Activated T-cell treated with anti-CD3 and anti-CD28 coated beads for 1 hour (primary cell): Measurements from ENCODE around the gene AK5.

Experiments
- DNase-seq: peaks from one replicate; pipeline ENCODE4 v3.0.0-alpha.2; 2020; ENCODE audit warnings: low read depth

AK5 gene

DNA sequence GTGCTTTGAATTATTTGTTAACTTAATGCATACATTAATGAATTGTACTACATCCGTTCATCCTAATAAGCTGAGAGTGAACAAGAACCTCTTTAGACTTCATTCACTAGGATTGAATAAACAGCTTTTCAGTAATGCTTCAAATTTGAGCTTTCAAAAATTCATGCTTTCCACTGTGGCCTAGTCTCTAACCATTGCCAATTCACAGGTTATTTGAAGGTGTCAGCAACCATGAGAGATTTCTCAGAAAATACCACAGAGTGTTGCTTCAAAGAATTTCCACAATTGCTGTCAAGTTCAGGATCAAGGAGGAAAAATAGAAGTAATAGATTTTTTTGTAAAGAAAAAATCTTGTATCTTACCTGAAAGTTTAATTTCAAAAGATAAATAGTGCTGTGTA, 72.7 kb downstream of the AK5 start:
- DNase-seq, result no peak

DNA sequence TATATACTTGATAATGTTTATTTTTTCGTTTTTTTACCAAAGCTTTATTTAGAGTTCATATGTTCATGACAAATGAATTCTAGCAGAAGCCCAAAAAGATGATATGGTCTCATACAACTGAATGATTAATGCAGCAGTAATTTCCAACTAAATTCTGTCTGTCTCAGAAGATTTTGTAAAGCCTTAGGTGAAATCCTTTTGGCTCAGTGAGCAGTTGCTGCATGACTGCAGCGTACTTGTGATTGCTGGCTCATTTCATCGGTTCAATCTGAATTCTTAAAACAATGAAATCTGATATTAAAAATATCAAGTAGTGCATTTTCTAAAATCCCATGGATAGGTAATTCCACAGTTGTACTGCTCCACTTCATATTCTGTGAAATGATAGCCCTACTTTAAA, 73.2 kb downstream of the AK5 start:
- no peak for DNase-seq

DNA sequence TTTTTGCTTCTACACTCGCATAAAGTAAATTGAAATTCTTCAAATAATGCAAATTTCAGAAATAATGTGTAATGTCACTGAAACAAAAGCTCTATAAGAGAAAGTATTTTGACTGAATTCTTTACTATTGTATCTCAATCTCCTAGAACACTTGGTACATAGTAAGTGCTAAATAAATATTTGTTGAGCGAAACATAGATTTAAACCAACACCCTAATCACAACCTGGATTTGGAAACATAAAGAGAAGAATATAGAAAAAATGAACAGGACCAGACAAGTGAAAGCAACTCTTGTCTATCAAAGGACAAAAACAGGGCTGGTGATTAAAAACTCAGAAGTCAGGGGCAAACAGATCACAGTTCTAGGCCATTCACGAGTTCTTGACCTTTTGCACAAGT, 74.3 kb downstream of the AK5 start:
- DNase-seq, result no peak

DNA sequence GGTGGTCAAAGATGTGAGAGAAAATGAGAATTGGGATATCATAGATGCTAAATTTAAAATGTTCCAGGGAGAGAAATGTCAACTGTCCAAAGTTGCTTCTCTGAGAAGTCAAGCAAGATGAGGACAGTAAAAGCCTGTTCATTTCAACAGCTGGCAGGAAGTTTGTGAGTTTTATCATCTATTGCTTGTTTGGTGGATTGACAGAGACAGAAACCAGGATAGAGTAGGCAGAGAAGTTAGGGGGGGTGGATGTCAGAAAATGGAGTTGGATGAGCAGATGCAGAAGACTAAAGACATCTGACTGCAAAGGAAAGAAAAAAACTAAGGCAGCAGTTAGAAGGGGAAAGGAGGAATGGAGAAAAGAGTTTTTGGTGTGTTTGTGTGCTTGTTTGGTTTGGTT, 78.4 kb downstream of the AK5 start:
- DNase-seq, result no peak

DNA sequence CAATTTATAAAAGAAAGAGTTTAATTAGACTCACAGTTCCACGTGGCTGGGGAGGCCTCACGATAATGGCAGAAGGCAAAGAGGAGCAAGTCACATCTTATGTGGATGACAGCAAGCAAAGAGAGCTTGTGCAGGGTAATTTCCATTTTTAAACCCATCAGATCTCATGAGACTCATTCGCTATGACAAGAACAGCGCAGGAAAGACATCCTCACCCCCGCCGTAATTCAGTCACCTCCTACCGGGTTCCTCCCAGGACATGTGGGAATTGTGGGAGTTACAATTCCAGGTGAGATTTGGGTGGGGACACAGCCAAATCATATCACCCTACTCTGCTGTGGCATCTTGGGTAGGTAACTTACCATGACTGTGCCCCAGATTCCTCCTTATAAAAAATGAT, 79.8 kb downstream of the AK5 start:
- DNase-seq, result no peak

DNA sequence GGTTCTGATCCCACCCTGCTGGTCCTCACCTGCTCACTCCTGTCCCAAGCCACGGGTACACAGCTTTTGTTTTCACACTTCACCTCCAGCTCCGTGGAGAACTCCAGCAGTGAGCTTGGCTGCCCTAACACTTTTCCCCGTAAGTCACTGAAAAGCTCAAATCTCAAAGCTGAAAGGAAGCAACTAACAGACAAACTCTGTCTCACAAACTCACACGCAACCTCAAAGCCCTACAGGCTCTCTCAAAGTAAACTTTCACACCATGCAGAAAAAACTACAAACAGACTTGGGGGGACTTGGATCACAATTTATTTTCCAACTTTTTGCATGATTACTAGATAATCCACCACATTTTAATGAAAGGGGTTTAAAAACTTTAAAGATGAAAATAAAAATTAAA, 88.3 kb downstream of the AK5 start:
- no peak for DNase-seq

DNA sequence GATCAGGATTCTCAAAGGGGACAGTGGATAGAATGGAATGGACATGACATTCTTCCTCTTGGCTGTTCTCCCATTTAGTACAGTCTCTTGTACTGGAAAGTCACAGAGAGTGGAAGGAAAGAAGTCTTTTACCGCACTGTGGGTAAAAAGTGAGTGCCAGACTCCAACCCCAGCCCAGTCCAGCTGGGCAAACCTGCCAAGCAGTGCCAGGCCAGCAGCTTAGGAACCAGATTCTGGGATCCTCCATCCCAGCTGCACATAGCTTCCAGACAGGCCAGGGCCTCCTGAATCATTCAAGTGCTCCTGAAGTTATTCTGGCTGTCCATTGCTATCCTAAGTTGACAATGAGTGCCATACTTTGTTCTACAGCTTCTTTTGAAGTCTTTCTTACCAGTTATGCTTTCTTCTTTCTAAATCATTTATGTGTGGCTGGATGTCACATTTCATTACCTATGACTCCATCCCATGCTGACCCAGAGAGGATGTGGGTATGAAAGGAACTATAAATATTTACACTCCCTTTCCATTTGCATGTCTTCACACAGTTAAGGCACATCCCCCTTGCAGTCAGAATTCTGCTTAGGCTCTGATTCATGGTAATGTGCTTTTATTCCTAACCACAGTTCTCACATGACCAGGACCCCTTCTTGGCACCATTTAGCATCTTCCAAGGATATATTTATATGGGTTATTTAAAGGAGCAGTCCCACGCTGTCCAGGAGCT, 88.9 kb downstream of the AK5 start:
- no peak for DNase-seq

DNA sequence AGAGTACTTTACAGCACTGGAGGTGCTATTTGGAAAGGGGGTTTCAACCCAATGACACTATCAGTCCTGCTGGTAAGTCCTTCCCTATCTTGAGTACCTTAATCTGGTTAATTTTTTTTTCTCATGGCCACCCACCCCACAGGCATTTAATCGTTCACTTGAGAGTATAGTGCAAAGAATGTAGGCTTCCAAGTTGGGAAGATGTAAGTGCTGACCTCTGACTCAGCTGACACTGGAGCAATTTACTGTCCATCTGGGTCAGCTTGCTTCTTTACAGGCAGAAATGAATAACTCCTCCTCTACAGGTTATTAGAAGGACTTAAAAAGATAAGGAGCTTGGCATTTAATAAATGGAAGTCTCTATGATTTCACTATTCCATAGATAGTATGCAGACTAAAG, 89.6 kb downstream of the AK5 start:
- DNase-seq, result no peak

DNA sequence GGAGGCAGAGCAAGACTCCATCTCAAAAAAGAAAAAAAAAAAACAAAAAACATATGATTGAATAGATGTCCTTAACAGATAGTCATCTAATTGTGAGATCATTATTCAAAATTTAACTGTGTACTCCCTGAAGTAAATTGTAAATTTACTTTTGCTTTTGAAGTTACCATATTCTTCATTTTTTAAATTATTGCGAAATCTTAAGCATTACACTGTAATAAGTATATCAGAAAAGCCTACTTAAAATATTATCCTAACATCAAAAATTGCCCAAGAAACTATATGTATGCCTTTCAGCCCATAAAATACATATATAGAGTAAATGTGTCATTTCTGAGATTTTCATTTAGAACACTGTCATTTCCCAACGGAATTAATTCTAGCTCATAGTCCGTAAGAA, 91.9 kb downstream of the AK5 start:
- no peak for DNase-seq

DNA sequence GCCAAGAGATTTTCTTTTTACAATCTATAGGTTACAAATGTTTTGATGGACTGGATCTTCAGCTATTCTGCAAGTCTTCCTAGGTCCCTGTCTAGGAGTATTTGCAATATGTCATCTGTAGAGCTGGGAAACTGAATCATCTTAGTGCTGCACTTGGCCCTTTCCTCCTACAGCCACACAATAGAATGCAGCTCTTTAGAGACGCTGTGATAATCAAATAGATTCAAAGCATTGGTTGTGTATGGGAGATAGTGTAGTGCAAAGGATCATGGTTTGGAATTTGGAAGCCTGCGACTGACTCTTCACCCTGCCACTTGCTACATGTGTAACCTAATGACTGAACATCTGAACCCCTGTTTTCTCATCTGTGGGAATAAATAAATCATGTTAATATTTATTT, 93.7 kb downstream of the AK5 start:
- no peak for DNase-seq

DNA sequence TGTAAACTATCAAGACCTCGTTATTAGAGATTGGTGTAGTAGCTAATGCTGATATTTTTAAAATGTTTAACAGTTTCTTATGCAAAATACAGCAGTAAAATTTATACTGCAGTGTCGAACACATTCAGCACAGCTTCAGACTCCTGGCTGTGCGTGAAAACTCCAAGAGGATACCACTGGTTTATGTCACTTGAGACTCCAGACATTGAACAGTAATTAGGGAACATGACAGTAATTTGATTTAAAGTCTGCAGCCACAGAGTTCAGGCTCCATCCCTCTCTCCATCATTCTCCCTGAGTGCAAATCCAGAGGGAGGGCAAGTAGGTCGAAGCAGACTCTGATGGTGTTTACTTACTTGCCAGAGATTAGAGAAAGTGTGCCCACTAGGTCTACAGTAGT, 94.2 kb downstream of the AK5 start:
- no peak for DNase-seq

DNA sequence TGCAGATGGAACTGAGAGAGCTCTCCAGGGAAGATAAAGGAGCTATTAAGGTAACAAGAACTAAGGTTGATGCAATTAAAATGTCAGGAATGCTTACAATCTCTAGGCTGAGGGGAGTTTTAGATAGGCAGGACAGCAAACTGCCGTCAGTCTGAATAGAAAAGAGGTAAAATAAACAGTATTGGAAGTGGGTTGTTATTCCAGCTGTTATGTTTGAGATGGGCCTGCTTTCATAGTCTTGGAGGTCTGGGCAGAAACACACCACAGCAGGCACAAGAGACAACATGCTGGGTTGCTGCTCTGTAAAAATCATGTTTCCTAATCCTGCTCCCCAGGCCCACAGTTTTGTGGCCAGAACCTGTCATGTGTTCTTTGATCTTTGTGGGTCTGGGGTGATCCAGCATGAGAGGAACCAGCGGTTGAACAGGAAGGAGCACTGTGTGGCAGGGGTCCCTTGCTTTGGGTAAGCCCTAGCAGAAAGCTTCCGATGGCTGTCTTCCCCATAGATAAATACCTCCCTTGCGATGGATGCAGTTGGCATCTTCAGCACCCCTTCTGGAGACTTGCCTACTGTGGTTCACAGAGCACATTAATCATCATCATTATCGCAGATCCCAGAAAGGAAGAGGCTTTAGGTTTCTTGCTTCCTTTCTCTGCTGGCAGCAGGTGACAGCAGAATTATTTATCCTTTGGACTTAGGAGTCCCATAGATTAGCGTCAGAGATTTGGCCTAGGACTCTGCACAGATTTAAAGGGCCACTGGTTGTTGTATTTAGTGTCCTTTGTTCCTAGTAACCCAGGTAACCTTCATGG, 97.1 kb downstream of the AK5 start:
- no peak for DNase-seq

DNA sequence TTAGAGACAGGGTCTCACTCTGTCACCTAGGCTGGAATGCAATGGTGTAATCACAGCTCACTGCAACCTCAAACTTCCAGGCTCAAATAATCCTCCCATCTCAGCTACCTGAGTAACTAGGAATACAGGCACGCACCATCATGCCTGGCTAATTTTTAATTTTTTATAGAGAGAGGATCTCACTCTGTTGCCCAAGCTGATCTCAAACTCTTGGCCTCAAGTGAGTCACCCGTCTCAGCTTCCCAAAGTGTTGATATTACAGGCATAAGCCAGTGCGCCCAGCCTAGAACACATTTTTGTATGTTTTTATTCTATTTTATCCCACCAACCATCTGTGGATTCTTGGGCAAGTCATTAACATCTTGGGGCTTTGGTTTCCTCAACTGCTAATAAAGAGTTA, 100.5 kb downstream of the AK5 start:
- no peak for DNase-seq

DNA sequence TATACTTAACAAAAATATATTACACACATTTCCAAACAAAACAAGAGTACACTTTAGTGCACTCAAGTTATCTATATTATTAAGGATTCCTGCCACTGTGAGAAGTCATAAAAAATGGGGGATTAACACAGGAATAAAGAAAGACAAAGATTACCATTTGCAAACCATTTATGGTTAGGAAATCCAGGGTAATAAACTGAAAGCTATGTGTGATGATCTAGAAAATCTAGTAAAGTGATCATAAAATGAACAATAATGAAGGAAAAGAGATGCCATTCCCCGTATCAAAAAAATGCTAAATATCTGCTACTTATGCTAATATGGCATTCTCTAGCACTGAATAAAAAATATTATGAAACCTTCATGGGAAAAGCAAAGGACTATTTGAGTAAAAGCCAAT, 101.4 kb downstream of the AK5 start:
- DNase-seq, result no peak

DNA sequence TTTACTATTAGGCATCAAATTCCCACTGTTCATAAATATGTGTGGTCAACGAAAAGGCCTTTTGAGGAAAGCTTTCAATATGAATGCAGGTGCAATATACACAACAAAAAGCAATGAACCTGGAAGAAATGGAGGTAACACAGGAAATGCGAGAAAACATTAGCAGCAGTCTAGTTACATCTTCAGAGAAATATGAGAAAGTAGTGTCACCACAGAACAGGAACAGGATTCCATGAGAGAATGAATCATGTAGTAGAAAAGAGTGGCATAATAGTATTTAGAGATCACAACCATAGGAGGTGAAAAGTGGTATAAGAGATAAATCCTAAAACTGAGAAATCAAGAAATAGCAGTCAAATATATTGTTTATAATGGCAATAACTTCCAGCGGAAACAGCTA, 103.7 kb downstream of the AK5 start:
- no peak for DNase-seq

DNA sequence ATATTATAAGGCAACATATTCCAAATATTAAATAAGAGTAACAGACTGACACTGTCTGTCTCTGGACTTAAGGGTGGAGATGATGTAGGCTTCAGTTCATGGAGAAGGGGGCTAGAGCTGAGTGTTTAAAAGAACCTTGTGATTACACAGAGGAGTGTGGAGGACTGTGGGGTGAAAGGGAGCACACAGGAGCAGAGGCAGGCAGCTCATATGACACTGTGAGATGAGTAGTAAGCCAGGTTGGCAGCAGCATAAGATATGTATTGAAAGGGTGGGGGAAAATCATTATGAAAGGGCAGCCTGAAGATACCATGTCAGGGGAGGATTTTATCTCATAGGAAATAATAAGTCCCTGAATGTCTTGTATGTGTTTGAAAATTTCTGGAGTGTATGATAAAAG, 104.5 kb downstream of the AK5 start:
- no peak for DNase-seq

DNA sequence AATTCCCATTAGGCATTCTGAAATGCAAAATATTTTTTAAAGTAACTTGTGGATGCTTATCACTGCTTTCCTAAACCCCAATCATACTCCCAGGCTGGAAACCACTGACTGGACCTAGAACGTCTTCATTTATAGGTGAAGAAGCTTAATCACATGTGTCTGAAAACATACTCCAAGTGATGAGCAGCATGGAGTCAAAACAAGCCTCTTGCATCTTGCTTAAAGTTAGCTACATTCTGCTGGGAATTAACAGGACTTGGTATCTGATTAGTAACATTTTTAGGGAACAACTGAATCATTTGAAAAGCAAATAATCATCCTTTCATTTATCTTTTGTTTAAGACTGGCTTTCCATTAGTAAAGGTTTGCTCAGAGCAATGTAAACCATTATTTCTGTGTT, 105.7 kb downstream of the AK5 start:
- DNase-seq, result no peak

DNA sequence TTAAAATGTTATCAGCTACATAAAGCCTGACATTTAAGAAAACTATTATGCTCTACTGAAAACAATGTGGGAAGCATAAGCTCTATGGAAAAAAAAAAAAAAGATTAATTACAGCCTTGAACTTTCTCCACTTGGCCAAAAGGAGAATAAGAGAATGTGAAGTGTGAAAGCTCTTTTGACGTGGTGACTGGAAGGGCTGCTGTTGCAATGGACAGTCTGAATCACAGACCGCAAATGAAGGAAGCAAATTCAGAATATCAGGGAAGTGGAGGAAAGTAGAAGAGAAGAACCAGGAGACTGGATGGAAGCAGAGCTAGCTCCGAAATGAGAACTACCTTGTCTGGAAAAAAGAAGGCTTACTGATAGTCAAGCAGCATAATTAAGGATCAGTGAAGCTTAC, 106.8 kb downstream of the AK5 start:
- DNase-seq, result no peak

DNA sequence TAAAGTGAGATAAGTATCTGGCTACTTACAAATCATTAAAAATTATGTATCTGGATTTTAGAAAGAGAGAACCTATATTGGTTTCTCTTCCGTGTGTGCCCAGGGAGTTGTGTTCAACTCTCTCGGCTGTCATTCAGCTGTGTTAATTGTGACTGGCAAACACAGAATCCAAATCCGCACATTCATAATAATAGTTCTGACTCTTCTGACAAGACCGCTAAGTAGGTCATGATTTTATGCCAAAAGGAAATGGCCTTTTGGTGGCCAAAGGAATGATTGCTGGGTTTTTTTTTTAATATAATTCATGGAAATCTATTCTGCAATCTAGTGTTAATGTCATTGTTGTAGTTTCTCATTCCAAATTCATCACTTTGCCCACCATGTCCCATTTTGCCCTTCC, 110.7 kb downstream of the AK5 start:
- DNase-seq, result no peak

DNA sequence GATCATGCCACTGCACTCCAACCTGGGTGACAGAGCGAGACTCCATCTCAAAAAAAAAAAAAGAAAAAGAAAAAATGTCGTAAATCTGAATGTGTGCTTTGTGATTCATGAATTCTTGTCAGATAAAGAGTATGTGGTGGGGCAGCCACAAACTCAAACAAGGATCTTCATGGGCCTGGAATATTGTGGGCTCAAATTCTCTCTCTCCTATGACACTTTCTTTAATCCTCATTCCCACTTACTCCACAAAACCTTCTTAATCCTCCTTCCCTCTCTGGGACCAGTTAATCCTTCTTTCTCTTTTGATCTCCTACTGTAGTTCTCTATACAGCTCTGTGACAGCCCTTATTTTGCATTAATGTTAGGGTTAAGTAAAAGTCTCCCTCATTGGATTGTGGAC, 112.3 kb downstream of the AK5 start:
- no peak for DNase-seq

DNA sequence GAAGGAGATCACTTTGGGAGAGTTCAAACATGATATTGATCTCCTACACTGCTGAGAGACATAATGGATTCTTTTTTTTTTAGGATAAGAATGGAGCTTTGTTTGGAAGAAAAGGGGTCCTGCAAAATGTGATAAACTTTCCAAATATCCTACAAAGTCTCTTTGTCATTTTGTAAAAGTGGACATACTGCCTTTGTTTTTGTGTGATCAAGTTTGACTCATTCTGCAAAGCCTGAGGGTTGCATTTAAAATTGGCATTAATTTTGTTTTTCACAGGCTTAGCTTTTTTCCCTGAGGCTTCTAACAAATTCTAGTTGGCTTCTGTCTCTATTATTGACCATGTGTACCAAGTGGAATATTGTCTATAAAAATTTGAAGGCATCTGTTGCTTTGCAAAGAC, 113.2 kb downstream of the AK5 start:
- DNase-seq, result no peak

DNA sequence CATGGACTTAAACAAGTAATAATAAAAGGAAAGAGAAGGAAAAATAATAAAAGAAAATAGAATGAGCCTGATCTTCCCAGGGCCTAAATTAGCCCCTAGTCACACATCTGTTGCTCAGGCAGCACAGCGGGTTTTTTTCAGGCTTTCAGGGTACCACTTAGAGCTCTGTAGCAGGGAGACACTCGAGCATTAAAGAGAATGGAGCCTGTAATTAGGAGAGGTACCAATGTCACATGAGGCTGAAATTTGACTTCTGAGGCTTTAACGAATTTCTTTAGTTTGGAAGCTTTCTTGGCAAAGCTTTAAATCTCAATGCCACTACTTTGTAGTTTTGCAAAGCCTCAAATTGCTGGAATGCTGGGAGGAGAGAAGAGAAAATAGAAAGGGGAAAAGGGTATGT, 116.3 kb downstream of the AK5 start:
- no peak for DNase-seq

DNA sequence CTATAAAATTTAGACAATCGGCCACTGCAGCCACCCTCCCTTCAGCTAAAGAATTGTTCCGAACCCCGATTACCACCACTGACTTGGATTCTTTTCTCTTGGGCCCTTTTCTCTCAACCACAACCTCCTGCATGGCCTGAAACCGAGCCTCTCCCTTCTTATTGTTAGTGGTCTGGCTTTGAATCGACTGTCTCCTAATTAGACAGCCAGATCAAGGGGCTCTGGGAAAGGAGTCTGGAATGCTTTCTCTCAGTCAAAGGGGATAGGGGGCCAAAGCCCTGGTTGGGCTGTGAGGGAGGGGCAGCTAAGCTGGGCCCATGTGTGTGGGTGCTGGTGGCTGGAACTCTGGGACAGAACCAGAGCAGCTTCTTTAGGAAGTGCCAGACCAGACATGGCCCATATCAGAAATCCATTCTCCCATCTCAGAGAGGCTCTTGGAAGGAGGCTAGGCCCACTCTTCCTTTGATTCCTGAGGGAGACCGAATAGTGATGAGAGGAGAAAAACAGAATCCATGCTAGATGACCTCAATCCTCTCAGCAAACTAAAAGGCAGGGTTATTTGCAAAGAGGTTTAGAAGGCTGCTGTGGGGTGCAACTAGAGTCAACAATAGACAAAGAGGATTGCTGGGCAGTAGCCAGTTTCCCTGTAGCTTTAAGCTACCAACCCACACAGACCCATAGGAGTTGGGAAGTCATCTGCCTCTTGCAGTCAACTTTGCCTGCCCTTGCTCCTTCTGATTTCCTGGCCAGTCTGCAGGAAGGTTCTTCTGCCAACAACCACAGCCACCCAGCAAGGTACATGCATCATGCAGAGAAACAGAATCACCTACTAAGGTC, 117.6 kb downstream of the AK5 start:
- DNase-seq, result no peak
